DOHH2 (cell line): ENCODE measurements around the gene RPTOR.

Source experiments
- H3F3A ChIP-seq: fragments of 200-600 bp; sonication (generic), shearing (Covaris generic); 2 replicates; pipeline ENCODE4 v1.6.0; 2016; ENCODE audit warnings: antibody characterized with exemption, mild to moderate bottlenecking; ENCODE audit not compliant: control insufficient read depth, insufficient read depth
- H3K27ac ChIP-seq: fragments of 200-600 bp; sonication (generic); 2 replicates; pipeline ENCODE4 v1.5.1; 2014; ENCODE audit warnings: low read depth, mild to moderate bottlenecking, low read length, moderate library complexity
- H3K27me3 ChIP-seq: fragments of 200-600 bp; sonication (generic); 2 replicates; pipeline ENCODE4 v1.6.1; 2014; ENCODE audit warnings: mild to moderate bottlenecking, low read length, mixed read lengths; ENCODE audit not compliant: control insufficient read depth
- H3K36me3 ChIP-seq: fragments of 200-600 bp; sonication (generic); 2 replicates; pipeline ENCODE4 v1.6.1; 2014; ENCODE audit warnings: mild to moderate bottlenecking, low read length, moderate library complexity, mixed read lengths; ENCODE audit not compliant: control insufficient read depth
- H3K4me1 ChIP-seq: fragments of 200-600 bp; sonication (generic); 2 replicates; pipeline ENCODE4 v1.6.1; 2014; ENCODE audit warnings: mild to moderate bottlenecking, low read length, mixed read lengths; ENCODE audit not compliant: control insufficient read depth
- H3K4me2 ChIP-seq: fragments of 200-600 bp; sonication (generic); 2 replicates; pipeline ENCODE4 v1.6.0; 2014; ENCODE audit warnings: mild to moderate bottlenecking, low read length, moderate library complexity
- H3K4me3 ChIP-seq: fragments of 200-600 bp; sonication (generic); 2 replicates; pipeline ENCODE4 v1.5.1; 2014; ENCODE audit warnings: mild to moderate bottlenecking, low read length, mixed read lengths
- H3K79me2 ChIP-seq: fragments of 200-600 bp; sonication (generic); 2 replicates; pipeline ENCODE4 v1.6.1; 2014; ENCODE audit warnings: mild to moderate bottlenecking, low read length, mixed read lengths; ENCODE audit not compliant: control insufficient read depth
- H3K9me2 ChIP-seq: fragments of 200-600 bp; sonication (generic); replicated peaks from 2 replicates; pipeline ENCODE4 v1.6.1; 2014; ENCODE audit warnings: mild to moderate bottlenecking, low read length, mixed read lengths; ENCODE audit not compliant: control insufficient read depth
- H3K9me3 ChIP-seq: fragments of 200-600 bp; sonication (generic); 2 replicates; pipeline ENCODE4 v1.6.1; 2014; ENCODE audit warnings: antibody characterized with exemption, low read length, mixed read lengths; ENCODE audit not compliant: control insufficient read depth, insufficient read depth
- H4K20me1 ChIP-seq: fragments of 200-600 bp; sonication (generic); 2 replicates; pipeline ENCODE4 v1.6.0; 2014; ENCODE audit warnings: low read depth, mild to moderate bottlenecking, antibody characterized with exemption, low read length, moderate library complexity; ENCODE audit not compliant: control insufficient read depth, insufficient read depth
- EZH2phosphoT487 ChIP-seq: fragments of 200-600 bp; sonication (generic); IDR thresholded peaks from 2 replicates; pipeline ENCODE4 v1.6.1; 2017; ENCODE audit warnings: borderline replicate concordance, mild to moderate bottlenecking, antibody characterized with exemption, low read length, moderate library complexity, mixed read lengths
- TF ChIP-seq, protein P1 (sequence below): fragments of 200-600 bp; sonication (generic); IDR thresholded peaks from one replicate; pipeline ENCODE4 v1.5.1; 2014; ENCODE audit warnings: antibody characterized with exemption, mild to moderate bottlenecking, low read depth, low read length; ENCODE audit not compliant: poor library complexity, severe bottlenecking

Gene RPTOR

DNA sequence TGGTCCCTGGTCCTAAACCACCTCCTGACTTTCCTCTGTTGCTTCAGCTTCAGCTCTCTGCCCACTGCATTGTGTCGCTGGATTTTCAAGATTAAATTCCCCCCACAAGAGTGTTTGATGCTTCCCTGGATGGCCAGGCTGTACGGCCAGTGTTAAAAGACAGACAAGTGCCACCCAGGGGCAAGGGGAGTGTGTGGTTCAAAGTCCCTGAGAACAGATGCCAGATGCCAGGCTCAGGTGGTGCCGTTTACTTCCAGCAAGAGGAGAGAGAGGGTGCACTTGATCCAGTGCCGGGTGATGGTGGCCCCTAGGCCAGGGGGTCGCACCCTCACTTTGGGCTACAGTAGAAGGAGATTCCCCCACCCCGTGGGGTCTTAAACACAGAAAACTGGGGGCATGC lies 109.2 kb downstream of the RPTOR start:
- Histone ChIP-seq H3K79me2 (peaks cover 90% of the 10 kb centered on the region), H3K4me1 (no peaks in the 10 kb centered on the region), H3K4me3 (no peak overlapping the region), H3K9me3 (peaks cover 25% of the 10 kb centered on the region; the same call in 1 of the 2 replicates), H3F3A (no peaks in the 10 kb centered on the region), H3K9me2 (no peaks in the 10 kb centered on the region), H3K27ac (no peak overlapping the region), H4K20me1 (no peaks in the 10 kb centered on the region), H3K27me3 (no peaks in the 10 kb centered on the region), H3K4me2 (no peak overlapping the region), H3K36me3 (peaks cover 11% of the 10 kb centered on the region)
- TF ChIP-seq, protein P1, sequence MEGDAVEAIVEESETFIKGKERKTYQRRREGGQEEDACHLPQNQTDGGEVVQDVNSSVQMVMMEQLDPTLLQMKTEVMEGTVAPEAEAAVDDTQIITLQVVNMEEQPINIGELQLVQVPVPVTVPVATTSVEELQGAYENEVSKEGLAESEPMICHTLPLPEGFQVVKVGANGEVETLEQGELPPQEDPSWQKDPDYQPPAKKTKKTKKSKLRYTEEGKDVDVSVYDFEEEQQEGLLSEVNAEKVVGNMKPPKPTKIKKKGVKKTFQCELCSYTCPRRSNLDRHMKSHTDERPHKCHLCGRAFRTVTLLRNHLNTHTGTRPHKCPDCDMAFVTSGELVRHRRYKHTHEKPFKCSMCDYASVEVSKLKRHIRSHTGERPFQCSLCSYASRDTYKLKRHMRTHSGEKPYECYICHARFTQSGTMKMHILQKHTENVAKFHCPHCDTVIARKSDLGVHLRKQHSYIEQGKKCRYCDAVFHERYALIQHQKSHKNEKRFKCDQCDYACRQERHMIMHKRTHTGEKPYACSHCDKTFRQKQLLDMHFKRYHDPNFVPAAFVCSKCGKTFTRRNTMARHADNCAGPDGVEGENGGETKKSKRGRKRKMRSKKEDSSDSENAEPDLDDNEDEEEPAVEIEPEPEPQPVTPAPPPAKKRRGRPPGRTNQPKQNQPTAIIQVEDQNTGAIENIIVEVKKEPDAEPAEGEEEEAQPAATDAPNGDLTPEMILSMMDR = no peak
- no peak for TF ChIP-seq EZH2phosphoT487

DNA sequence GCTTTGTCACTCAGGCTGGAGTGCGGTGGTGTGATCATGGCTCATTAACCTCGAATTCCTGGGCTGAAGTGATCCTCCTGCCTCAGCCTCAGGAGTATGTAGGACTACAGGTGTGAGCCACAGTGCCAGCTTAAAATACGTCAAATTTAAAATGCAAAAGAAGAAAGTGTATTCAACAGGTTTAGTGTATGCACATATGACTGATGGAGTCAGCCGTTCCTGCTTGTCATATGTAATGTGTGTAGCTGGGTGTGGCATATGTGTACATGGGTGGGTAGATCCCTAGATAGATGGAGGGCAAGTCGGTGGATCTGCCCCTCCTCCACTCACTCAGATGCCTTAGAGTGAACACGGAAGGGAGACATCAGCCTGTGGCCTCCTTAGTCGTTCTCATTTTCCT lies 111.0 kb downstream of the RPTOR start:
- Histone ChIP-seq H3F3A (no peaks in the 10 kb centered on the region), H3K9me2 (no peaks in the 10 kb centered on the region), H3K4me1 (no peaks in the 10 kb centered on the region), H4K20me1 (no peaks in the 10 kb centered on the region), H3K9me3 (peaks cover 25% of the 10 kb centered on the region; the same call in 1 of the 2 replicates), H3K27me3 (no peaks in the 10 kb centered on the region), H3K79me2 (peaks cover 84% of the 10 kb centered on the region), H3K4me2 (no peak overlapping the region), H3K36me3 (peaks cover 8% of the 10 kb centered on the region), H3K27ac (no peak overlapping the region), H3K4me3 (no peak overlapping the region)
- TF ChIP-seq, protein P1 = no peak
- TF ChIP-seq EZH2phosphoT487 = no peak

DNA sequence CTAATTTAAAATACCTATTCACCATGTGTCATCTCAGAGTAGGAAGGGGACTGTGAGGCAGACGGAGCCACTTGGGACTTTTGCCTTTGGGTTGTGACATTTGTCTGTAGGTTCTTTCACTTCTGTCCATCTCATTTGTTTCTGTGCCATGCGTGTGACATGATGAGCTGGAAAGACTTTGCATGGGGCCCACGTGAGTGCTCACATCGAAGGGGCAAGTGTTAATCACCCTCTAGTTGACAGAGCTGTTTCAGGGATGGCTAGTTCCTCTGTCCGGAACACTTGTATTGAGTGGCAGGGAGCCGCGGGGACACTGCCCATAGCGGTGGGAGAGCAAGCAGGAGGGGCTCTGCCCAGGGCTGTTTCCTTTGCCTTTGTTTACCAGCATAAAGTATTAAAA lies 112.0 kb downstream of the RPTOR start:
- peaks cover 25% of the 10 kb centered on the region; the same call in 1 of the 2 replicates for H3K9me3 ChIP-seq
- no peaks in the 10 kb centered on the region for H3K27me3 ChIP-seq
- H4K20me1 ChIP-seq = no peaks in the 10 kb centered on the region
- TF ChIP-seq, protein P1 = no peak
- TF ChIP-seq EZH2phosphoT487 = no peak
- H3K79me2 ChIP-seq = peaks cover 84% of the 10 kb centered on the region
- H3K4me2 ChIP-seq = no peak overlapping the region
- H3K4me1 ChIP-seq = no peaks in the 10 kb centered on the region
- H3K9me2 ChIP-seq = no peaks in the 10 kb centered on the region
- no peak overlapping the region for H3K27ac ChIP-seq
- no peak overlapping the region for H3K4me3 ChIP-seq
- peaks cover 8% of the 10 kb centered on the region for H3K36me3 ChIP-seq
- H3F3A ChIP-seq = no peaks in the 10 kb centered on the region
